Suprapubic skin (tissue), 4 donors: ENCODE results near the gene EXOSC7. TPM values are rescaled to one million over a fixed set of nuclear protein-coding genes. Genes with fewer than 3 reads are reported as not detected.

Experiments
- DNase-seq, 2 donors: peaks; one replicate each; pipeline ENCODE4 v3.0.0-alpha.2; 2019; ENCODE audit warnings: low spot score in 2 of 2
- H3K27ac ChIP-seq: fragments of 200-600 bp; sonication (generic); one replicate; pipeline ENCODE4 v1.5.1; 2019
- H3K27me3 ChIP-seq: fragments of 200-600 bp; sonication (generic); one replicate; pipeline ENCODE4 v1.5.1; 2019
- H3K36me3 ChIP-seq: fragments of 200-600 bp; sonication (generic); one replicate; pipeline ENCODE4 v1.5.1; 2019
- H3K4me1 ChIP-seq: fragments of 200-600 bp; sonication (generic); one replicate; pipeline ENCODE4 v1.5.1; 2019
- H3K4me3 ChIP-seq: fragments of 200-600 bp; sonication (generic); one replicate; pipeline ENCODE4 v1.5.1; 2019; ENCODE audit warnings: mild to moderate bottlenecking
- H3K9me3 ChIP-seq: fragments of 200-600 bp; sonication (generic); one replicate; pipeline ENCODE4 v1.5.1; 2019
- EP300 ChIP-seq: sonication (generic); formaldehyde crosslinking; IDR thresholded peaks from one replicate; pipeline ENCODE4 v1.6.1; 2017; ENCODE audit warnings: antibody characterized with exemption
- POLR2A ChIP-seq, 2 donors: fragments of 450-650 bp; IDR thresholded peaks; one replicate each; pipeline ENCODE4 v1.6.1; 2017; ENCODE audit warnings: antibody characterized with exemption in 2 of 2, mild to moderate bottlenecking in 2 of 2, moderate library complexity in 2 of 2
- POLR2AphosphoS5 ChIP-seq, 3 donors: sonication (generic); formaldehyde crosslinking; IDR thresholded peaks; one replicate each; pipeline ENCODE4 v1.6.1; 2017; ENCODE audit warnings: antibody characterized with exemption in 3 of 3
- WGBS: methylation state at CpG from one replicate; pipeline ENCODE4 v1.1.5; 2018; 5-methylcytosine and 5-hydroxymethylcytosine counted together
- total RNA-seq, 4 donors: library from RNA; depleted of rRNA; stranded (reverse); fragments of >200 nt; gene quantifications; one replicate each; pipeline ENCODE4 v1.1.0, GENCODE V29; 2016
- TF ChIP-seq, protein P1 (sequence below), 2 donors: fragments of 200-600 bp in 1 of 2; fragments of 450-650 bp in 1 of 2; sonication (generic) in 1 of 2; IDR thresholded peaks; one replicate each; pipeline ENCODE4 v1.5.1; 2016 to 2019; ENCODE audit warnings: antibody characterized with exemption in 2 of 2, mild to moderate bottlenecking in 1 of 2, moderate library complexity in 1 of 2

EXOSC7 gene
- total RNA-seq, 4 donors from 2014 or later, result 72.1 to 216 (median 88.7) TPM

DNA sequence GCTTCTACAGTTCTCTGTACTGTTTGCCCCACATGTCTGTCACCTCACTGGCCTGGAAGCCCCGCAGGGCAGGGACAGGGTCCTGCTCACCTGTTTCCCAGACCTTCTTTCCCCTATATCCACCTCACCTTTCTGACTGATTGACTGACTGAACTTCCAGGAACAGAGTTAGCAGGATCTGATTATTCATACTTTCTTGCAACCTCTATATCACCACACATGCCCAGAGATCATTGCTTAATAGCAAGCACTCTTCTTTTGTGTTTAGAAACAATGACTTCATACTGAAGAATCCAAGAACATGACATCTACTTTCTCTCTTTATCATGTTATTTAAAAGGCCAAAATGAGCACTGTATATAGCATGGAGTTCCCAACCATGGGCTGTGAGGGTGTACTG lies 32.1 kb downstream of the EXOSC7 start:
- no peak for DNase-seq
- H3K4me1 ChIP-seq, result peaks cover 34% of the 10 kb centered on the region
- no peaks in the 10 kb centered on the region for H3K27me3 ChIP-seq
- TF ChIP-seq POLR2AphosphoS5 (IDR thresholded peaks at IDR 0.05), result no peak
- no peak for TF ChIP-seq EP300
- TF ChIP-seq, protein P1, sequence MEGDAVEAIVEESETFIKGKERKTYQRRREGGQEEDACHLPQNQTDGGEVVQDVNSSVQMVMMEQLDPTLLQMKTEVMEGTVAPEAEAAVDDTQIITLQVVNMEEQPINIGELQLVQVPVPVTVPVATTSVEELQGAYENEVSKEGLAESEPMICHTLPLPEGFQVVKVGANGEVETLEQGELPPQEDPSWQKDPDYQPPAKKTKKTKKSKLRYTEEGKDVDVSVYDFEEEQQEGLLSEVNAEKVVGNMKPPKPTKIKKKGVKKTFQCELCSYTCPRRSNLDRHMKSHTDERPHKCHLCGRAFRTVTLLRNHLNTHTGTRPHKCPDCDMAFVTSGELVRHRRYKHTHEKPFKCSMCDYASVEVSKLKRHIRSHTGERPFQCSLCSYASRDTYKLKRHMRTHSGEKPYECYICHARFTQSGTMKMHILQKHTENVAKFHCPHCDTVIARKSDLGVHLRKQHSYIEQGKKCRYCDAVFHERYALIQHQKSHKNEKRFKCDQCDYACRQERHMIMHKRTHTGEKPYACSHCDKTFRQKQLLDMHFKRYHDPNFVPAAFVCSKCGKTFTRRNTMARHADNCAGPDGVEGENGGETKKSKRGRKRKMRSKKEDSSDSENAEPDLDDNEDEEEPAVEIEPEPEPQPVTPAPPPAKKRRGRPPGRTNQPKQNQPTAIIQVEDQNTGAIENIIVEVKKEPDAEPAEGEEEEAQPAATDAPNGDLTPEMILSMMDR (IDR thresholded peaks at IDR 0.05), result no peak
- peak overlapping the region; percentile 32 for H3K27ac ChIP-seq
- H3K9me3 ChIP-seq, result no peaks in the 10 kb centered on the region
- 100% methylated on average over 1 of the region's 1 CpG for WGBS
- no peak overlapping the region for H3K4me3 ChIP-seq
- peaks cover 27% of the 10 kb centered on the region for H3K36me3 ChIP-seq

DNA sequence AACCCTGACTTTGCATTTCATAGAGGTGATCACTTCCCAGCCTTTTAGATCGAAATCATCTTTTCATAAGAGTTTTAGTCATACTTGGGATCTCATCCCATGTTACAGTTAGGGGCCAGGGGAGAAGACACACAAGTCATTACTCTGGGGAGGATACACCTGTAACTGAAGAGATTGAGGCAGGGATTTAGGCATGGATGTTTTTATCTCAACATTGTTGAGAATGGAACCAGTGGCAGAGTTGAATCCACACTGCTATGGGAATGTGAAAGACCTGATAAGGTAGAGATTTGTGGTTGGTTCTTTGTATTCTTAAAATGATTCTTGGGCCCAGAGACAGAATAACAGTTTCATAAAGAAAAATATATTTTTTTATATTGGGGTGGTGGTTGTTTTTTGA lies 33.8 kb downstream of the EXOSC7 start:
- Histone ChIP-seq H3K9me3 (no peaks in the 10 kb centered on the region), H3K4me3 (no peak overlapping the region), H3K27me3 (no peaks in the 10 kb centered on the region), H3K27ac (peak overlapping the region; percentile 82), H3K4me1 (peaks cover 37% of the 10 kb centered on the region), H3K36me3 (peaks cover 23% of the 10 kb centered on the region)
- DNase-seq, result no peak
- WGBS, result 78% methylated on average over 1 of the region's 1 CpG
- TF ChIP-seq EP300 (no peak), POLR2AphosphoS5 (IDR thresholded peaks at IDR 0.05) (no peak), POLR2A (IDR thresholded peaks at IDR 0.05) (no peak)
- TF ChIP-seq, protein P1 (IDR thresholded peaks at IDR 0.05), result no peak

DNA sequence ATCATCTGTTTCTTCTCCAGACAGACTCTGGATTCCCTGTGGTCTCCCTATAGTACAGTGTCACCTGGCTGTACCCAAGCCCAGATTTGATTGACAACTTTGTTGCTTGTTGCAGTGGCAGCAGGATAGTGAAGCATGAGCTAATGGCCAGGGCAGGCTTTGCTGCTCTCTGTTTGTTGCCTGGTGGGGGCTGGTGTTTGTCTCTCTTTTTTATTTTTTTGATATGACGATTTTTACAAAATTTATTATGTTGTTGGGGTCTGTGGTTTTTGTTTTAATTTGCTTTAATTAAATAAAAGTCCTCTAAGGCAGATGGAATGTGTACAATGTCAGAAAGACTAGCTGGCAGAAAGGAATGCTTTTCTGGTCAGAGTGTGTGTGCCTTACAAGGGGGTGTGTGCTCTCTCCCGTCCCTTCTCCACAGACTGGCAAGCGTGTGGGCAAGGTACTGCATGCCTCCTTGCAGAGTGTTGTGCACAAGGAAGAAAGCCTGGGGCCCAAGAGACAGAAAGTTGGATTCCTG lies 34.8 kb downstream of the EXOSC7 start:
- DNase-seq, result no peak
- Histone ChIP-seq H3K27me3 (no peaks in the 10 kb centered on the region), H3K36me3 (peaks cover 14% of the 10 kb centered on the region), H3K4me1 (peaks cover 37% of the 10 kb centered on the region), H3K27ac (peak overlapping the region; percentile 82), H3K4me3 (no peak overlapping the region), H3K9me3 (no peaks in the 10 kb centered on the region)
- WGBS, result 24% methylated on average over 3 of the region's 3 CpGs
- TF ChIP-seq, protein P1 (IDR thresholded peaks at IDR 0.05), result no peak
- TF ChIP-seq POLR2A (IDR thresholded peaks at IDR 0.05) (no peak), POLR2AphosphoS5 (IDR thresholded peaks at IDR 0.05) (no peak), EP300 (no peak)

DNA sequence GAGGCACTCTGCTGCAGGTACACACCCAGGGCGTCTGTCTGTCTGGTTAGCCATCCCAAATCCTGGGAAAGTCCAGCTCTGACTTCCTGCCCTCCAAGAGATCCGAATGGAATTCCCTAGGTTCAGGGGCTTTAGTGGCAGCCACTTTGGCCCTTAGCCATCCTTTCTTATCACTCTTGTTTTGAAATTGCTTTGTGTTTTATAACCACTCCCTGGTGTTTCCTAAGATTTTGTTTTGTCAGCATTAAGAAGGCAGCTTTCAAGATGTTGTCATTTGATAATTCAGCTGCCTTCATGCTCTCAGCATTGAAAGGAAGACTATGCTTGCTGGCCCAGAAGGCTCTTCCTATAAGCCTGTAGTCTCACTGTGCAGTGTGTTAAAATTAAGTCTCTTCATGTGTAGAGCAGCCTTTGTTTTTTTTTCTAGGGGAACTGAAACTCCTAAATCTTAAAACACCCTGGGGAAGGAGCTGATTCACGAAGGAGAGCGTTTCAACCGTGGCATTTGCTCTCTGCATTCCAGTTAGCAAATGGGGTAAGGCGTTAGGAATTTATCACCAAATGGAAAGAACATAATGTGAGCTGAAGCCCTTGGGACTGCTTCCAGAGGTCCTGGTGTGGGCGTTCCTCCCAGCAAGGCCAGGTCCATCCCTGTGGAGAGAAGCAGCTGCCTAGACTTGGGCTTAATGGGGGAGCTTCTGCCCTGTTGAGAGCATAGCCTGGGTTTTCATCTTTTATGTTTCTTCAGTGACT lies 35.9 kb downstream of the EXOSC7 start:
- Histone ChIP-seq H3K27ac (peak overlapping the region; percentile 82), H3K9me3 (no peaks in the 10 kb centered on the region), H3K36me3 (peaks cover 14% of the 10 kb centered on the region), H3K4me3 (no peak overlapping the region), H3K27me3 (no peaks in the 10 kb centered on the region), H3K4me1 (peaks cover 37% of the 10 kb centered on the region)
- WGBS, result 21% methylated on average over 7 of the region's 7 CpGs
- no peak for DNase-seq
- TF ChIP-seq POLR2A (IDR thresholded peaks at IDR 0.05), result no peak
- peak in 2 of 3 donors; percentile 44 to 73 for TF ChIP-seq POLR2AphosphoS5 (IDR thresholded peaks at IDR 0.05)

DNA sequence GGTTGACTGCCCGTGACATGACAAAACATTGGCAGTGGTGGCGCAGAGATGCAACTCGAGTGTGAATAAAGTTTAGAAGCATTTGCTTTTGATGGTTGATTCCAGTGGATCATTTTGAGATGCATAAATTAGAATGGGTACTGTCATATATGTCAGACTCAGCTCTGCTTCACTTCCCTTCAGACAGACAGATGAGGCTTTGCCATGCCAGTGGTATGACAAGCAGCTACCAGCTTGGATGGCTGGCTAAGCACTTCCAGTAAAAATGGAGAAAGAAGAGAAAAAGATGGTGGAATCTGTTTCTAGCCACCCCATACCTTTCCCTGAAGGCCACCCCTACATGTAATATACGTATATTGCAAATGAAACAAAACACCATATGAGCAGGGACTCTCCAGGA lies 36.5 kb downstream of the EXOSC7 start:
- H3K27ac ChIP-seq, result peak overlapping the region; percentile 82
- H3K36me3 ChIP-seq, result peaks cover 8% of the 10 kb centered on the region
- no peak for DNase-seq
- H3K4me3 ChIP-seq, result no peak overlapping the region
- TF ChIP-seq EP300, result no peak
- no peak for TF ChIP-seq POLR2A (IDR thresholded peaks at IDR 0.05)
- TF ChIP-seq, protein P1 (IDR thresholded peaks at IDR 0.05), result no peak
- TF ChIP-seq POLR2AphosphoS5 (IDR thresholded peaks at IDR 0.05), result no peak
- H3K27me3 ChIP-seq, result no peaks in the 10 kb centered on the region
- 75% methylated on average over 4 of the region's 4 CpGs for WGBS
- H3K4me1 ChIP-seq, result peaks cover 41% of the 10 kb centered on the region
- no peaks in the 10 kb centered on the region for H3K9me3 ChIP-seq
